ENCODE data around the gene APEH. TPM values are rescaled to one million over a fixed set of nuclear protein-coding genes. Genes with fewer than 3 reads are reported as not detected.

Gene APEH
- total and polyA plus RNA-seq, 2 of the 4 experiments (the other 2 are of a cell fraction) = 89.2 to 142 TPM

DNA sequence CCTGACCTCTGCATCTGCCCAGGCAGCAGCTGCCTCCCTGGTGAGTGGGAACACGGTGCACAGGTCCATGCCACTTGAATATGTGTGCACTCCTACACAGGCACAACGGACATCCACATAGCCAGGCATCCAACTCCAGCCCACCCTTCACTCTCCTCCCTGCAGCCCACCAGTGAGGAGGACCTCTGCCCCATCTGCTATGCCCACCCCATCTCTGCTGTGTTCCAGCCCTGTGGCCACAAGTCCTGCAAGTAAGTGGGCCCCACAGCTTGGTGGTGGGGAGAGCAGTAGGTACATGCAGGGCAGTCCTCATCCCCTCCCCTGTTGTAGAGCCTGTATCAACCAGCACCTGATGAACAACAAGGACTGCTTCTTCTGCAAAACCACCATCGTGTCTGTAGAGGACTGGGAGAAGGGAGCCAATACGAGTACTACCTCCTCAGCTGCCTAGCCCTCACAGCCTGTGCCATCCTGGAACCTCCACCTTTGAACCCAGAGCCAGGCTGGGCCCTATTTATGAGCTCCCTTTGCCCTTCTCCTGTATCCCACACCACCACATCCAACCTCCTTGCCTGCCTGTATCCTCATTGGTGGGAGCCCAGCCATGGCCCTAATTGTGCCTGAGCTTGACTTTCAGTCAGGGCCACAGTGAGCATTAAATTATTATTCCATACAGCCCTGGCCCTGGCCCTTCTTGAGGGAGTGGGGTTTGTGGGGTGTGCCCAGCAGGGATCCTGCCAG lies 46.9 kb downstream of the APEH start (continued):
- TF ChIP-seq, protein P1, sequence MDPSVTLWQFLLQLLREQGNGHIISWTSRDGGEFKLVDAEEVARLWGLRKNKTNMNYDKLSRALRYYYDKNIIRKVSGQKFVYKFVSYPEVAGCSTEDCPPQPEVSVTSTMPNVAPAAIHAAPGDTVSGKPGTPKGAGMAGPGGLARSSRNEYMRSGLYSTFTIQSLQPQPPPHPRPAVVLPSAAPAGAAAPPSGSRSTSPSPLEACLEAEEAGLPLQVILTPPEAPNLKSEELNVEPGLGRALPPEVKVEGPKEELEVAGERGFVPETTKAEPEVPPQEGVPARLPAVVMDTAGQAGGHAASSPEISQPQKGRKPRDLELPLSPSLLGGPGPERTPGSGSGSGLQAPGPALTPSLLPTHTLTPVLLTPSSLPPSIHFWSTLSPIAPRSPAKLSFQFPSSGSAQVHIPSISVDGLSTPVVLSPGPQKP (IDR thresholded peaks at IDR 0.05; ENCODE audit: borderline replicate concordance, low read depth, low read length) = no peak
- no peak for TF ChIP-seq RAD21 (IDR thresholded peaks at IDR 0.05; ENCODE audit: low read length)

DNA sequence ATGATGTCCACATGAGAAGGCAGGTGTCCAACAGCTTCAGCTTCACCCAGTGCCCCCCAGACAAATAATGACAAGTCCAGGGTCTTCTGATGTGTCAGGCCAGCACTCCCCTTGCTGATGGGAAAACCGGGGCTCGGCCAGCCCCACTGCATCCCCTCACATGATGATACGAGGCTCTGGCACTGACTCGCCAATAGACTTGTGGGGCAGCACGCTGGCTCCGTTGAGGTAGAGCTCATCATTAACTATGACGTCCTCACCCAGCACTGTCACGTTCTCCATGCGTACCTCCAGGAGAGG lies 47.4 kb downstream of the APEH start:
- H2BK120ac ChIP-seq (ENCODE audit: low read depth, low read length) = no peak overlapping the region
- in situ Hi-C loops (cut with MboI; ENCODE audit: low sequenced_read_pairs) (no loop called here), intact Hi-C loops (cut with micrococcal nuclease) (no loop called here), dilution Hi-C loops (cut with HindIII; ENCODE audit: low sequenced_read_pairs, unreplicated experiment) (no loop called here)
- H4K91ac ChIP-seq (ENCODE audit: insufficient read depth, low read depth, low read length) = no peak overlapping the region
- no peaks in the 10 kb centered on the region for H3K27me3 ChIP-seq (ENCODE audit: control insufficient read depth, insufficient read depth, low read length)
- H3K4me2 ChIP-seq (ENCODE audit: low read depth, low read length) = no peak overlapping the region
- H3K4ac ChIP-seq (ENCODE audit: low read depth, low read length) = no peak overlapping the region
- H2BK15ac ChIP-seq (ENCODE audit: low read depth, low read length) = no peak overlapping the region
- no peak overlapping the region for H2AK5ac ChIP-seq (ENCODE audit: low read depth, low read length)
- no peak overlapping the region for H3K23ac ChIP-seq (ENCODE audit: low read depth, low read length)
- no peak overlapping the region for H3K4me3 ChIP-seq (ENCODE audit: insufficient read depth, low read depth, low read length)
- H3K9ac ChIP-seq (ENCODE audit: low read depth, low read length) = no peak overlapping the region
- no peak overlapping the region for H2BK5ac ChIP-seq (ENCODE audit: low read depth, low read length, poor library complexity, severe bottlenecking)
- 93% methylated on average over 3 of the region's 9 CpGs; no CpG with 5 or more reads in 1 of the 2 experiments for WGBS, 2 experiments (ENCODE audit: extremely low coverage in 2 of 2, insufficient read length in 1 of 2)
- no peak overlapping the region for H3K14ac ChIP-seq (replicated peaks; ENCODE audit: low read depth, low read length)
- no peak overlapping the region for H2BK20ac ChIP-seq (ENCODE audit: low read depth, low read length)
- no peak overlapping the region for H3K56ac ChIP-seq (ENCODE audit: extremely low read depth, insufficient read depth, low read length)
- H3K4me1 ChIP-seq (ENCODE audit: control insufficient read depth, insufficient read depth, low read length) = peaks cover 17% of the 10 kb centered on the region
- no TSS peak for BruUV-seq (replicated peaks)
- H3K36me3 ChIP-seq (ENCODE audit: control insufficient read depth, insufficient read depth, low read length) = peaks cover 28% of the 10 kb centered on the region
- peaks cover 31% of the 10 kb centered on the region for H4K20me1 ChIP-seq (ENCODE audit: insufficient read depth, low read length)
- no peak overlapping the region for H4K8ac ChIP-seq (ENCODE audit: low read depth in 2 of 2, low read length in 2 of 2)
- H4K5ac ChIP-seq (ENCODE audit: low read depth, low read length) = no peak overlapping the region
- H2AFZ ChIP-seq (replicated peaks; ENCODE audit: low read length, poor library complexity) = no peak overlapping the region
- ATAC-seq (ENCODE audit: low read depth) (no peak), DNase-seq (no peak)
- CTCF ChIA-PET = interaction anchor here (3.3 kb wide), 1 partner anchor 118 kb away, joined by 9 read pairs; no protein-coding TSS in a partner anchor
- peaks cover 15 to 43% of the 10 kb centered on the region in 2 experiments; a peak in 3 of 4 replicates for H3K79me1 ChIP-seq (ENCODE audit: low read depth in 1 of 2, low read length in 2 of 2)
- H3K27ac ChIP-seq (ENCODE audit: insufficient read depth, low read length) = no peak overlapping the region
- peaks cover 5% of the 10 kb centered on the region; the same call in 1 of the 2 replicates for H3K9me1 ChIP-seq (ENCODE audit: insufficient read depth, low read length)
- H2AK9ac ChIP-seq (replicated peaks; ENCODE audit: low read depth, low read length, poor library complexity) = peak overlapping the region; percentile 15
- H3K9me3 ChIP-seq (ENCODE audit: control insufficient read depth, insufficient read depth, low read length) = no peaks in the 10 kb centered on the region
- no peak overlapping the region for H3K18ac ChIP-seq (ENCODE audit: low read depth, low read length)
- POLR2A ChIA-PET (ENCODE audit: unreplicated experiment) = no interaction called here
- TF ChIP-seq BHLHE40 (IDR thresholded peaks at IDR 0.05; ENCODE audit: low read depth, low read length) = no peak
- TF ChIP-seq, protein P1 (IDR thresholded peaks at IDR 0.05; ENCODE audit: borderline replicate concordance, low read depth, low read length) = no peak
- TF ChIP-seq CEBPB (IDR thresholded peaks at IDR 0.05; ENCODE audit: low read depth, low read length) = no peak
- no peak for TF ChIP-seq SMC3 (IDR thresholded peaks at IDR 0.05; ENCODE audit: low read depth, low read length)
- no peak for TF ChIP-seq MAFK (IDR thresholded peaks at IDR 0.05; ENCODE audit: low read depth, low read length)
- no peak for TF ChIP-seq RAD21 (IDR thresholded peaks at IDR 0.05; ENCODE audit: low read length)
- TF ChIP-seq FOS (IDR thresholded peaks at IDR 0.05; ENCODE audit: low read depth, low read length) = no peak
- no peak for TF ChIP-seq POLR2A (IDR thresholded peaks at IDR 0.05; ENCODE audit: low read depth, low read length)
- no peak for TF ChIP-seq NFE2L2 (IDR thresholded peaks at IDR 0.05; ENCODE audit: low read depth, low read length)
- no peak for TF ChIP-seq CHD1 (IDR thresholded peaks at IDR 0.05; ENCODE audit: low read depth, low read length)
- TF ChIP-seq, protein P2, sequence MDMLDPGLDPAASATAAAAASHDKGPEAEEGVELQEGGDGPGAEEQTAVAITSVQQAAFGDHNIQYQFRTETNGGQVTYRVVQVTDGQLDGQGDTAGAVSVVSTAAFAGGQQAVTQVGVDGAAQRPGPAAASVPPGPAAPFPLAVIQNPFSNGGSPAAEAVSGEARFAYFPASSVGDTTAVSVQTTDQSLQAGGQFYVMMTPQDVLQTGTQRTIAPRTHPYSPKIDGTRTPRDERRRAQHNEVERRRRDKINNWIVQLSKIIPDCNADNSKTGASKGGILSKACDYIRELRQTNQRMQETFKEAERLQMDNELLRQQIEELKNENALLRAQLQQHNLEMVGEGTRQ (IDR thresholded peaks at IDR 0.05; ENCODE audit: low read depth, low read length) = no peak
- no peak for TF ChIP-seq RCOR1 (IDR thresholded peaks at IDR 0.05; ENCODE audit: insufficient replicate concordance, low read length)
- no peak for TF ChIP-seq RFX5 (IDR thresholded peaks at IDR 0.05; ENCODE audit: low read depth, low read length)
